Activated T-cell treated with anti-CD3 and anti-CD28 coated beads, Interleukin-2, amount 50 U/mL, for 48 hours (primary cell): ENCODE data around the gene BCL10.

Source experiments
- DNase-seq, 2 experiments: peaks; one replicate each; pipeline ENCODE4 v3.0.0-alpha.2; 2020

BCL10 gene

DNA sequence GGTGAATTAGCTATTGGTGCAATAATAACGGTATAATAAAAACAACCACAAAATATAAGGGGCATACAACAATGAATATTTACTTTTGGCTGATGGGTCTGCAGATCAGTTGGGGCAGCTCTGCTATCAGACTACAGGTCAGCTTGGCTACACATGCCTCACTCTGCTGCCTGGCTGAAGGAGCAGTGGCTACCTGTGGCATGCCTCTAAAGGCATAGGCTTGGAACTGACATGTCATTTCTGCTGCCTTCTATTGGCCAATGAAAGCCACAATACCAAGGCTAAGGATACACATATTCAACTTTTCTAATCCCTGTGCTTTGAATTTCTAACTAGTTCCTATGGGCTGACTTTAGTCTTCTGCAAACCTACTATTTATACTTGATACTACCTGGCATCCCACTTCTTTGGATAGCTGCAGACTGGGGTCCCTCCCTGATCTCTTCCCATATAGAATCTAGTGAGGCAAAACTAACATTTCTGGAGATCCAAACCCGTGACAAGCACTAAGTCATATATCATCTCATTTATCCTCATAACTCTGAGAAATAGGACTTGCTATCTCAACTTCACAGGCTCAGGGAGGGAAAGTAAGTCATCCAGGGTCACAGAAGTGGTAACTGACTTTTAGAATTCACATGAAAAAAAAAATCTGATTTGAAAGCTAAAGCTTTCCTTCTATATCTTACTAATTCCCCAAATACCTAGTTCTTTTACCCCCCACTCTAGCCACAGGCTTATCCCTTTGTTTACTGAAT lies 56.4 kb downstream of the BCL10 start:
- no peak for DNase-seq

DNA sequence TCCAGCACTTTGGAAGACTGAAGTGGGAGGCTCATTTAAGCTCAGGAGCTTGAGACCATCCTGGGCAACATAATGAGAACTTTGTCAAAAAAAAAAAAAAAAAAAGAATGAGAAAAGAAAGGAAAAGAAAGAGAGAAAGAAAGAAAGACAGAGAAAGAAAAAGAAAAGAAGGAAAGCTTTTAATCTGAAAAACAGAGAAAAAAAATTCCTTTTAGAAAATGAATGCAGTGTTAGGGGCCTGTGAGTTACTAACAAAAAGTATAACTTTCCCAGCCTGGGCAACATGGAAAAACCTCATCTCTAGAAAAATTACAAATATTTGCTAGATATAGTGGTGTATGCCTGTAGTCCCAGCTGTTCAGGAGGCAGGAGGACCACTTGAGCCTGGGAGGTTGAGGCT lies 59.7 kb downstream of the BCL10 start:
- no peak for DNase-seq
